ENCODE data around the gene DTX1. TPM values are rescaled to one million over a fixed set of nuclear protein-coding genes. Genes with fewer than 3 reads are reported as not detected.

Gene DTX1
- polyA plus RNA-seq (ENCODE audit: insufficient read length in 4 of 4): 10 to 100 TPM; 10.6 to 16.5 (median 14.9) TPM

- DNase-seq (ENCODE audit: low read depth in 4 of 4, low spot score in 2 of 4): no peak
Observed at GRCh38 chr12:113056631-113057488, at the start of gene DTX1. Gene DTX1, plus strand, starts transcription at chr12:113056730. Its CDS starts 1,463 bp downstream, at chr12:113058193.

- DNase-seq (ENCODE audit: low read depth in 4 of 4, low spot score in 2 of 4): no peak
Observed at GRCh38 chr12:113007166-113007565, 49.4 kb upstream of the DTX1 start.

DNA sequence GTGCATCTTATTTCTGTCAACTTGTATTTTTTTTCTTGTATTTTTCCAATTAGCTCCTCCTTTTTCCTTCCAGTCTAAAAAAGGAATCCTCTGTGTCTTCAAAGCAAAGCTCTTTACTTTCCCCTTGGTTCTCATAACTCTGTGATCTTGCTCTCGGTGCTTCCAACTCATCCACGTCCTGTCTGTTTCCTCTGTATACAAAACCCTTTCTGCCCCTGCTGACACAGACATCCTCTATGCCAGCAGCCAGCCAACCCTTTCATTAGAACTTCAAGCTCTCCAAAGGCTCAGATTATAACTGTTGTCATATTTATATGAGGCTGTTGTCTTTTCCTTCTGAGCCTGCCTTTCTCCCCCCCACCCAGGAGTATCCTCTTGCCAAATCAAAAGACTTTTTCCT, 45.8 kb upstream of the DTX1 start:
- DNase-seq (ENCODE audit: low read depth in 4 of 4, low spot score in 2 of 4): no peak

GRCh38 chr12:113014565-113014964, 42.0 kb upstream of the DTX1 start:
- no peak for DNase-seq (ENCODE audit: low read depth in 4 of 4, low spot score in 2 of 4)

GRCh38 chr12:113016796-113017195, 39.7 kb upstream of the DTX1 start:
- no peak for DNase-seq (ENCODE audit: low read depth in 4 of 4, low spot score in 2 of 4)

DNA sequence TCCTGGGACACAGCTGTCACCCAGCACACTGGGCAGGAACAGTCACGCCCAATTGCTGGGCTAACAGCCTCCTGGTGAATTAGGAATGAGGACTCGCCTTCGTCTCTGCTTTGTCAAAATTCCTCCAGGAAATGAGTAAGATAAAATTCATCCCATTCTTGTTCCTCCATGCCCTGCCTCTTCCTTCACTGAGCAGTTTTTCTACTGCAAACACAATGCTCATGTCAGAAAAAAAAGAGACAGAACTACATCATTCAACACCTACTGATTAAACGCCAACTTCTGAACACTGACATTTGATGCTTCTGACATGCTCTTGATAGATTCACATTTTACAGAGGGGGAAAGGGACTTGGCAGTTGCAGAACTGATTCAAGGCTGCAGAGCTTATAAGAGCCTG, 37.5 kb upstream of the DTX1 start:
- no peak for DNase-seq (ENCODE audit: low read depth in 4 of 4, low spot score in 2 of 4)

- no peak for DNase-seq (ENCODE audit: low read depth in 4 of 4, low spot score in 2 of 4)
Observed at GRCh38 chr12:113021500-113021899, 35.0 kb upstream of the DTX1 start.

DNA sequence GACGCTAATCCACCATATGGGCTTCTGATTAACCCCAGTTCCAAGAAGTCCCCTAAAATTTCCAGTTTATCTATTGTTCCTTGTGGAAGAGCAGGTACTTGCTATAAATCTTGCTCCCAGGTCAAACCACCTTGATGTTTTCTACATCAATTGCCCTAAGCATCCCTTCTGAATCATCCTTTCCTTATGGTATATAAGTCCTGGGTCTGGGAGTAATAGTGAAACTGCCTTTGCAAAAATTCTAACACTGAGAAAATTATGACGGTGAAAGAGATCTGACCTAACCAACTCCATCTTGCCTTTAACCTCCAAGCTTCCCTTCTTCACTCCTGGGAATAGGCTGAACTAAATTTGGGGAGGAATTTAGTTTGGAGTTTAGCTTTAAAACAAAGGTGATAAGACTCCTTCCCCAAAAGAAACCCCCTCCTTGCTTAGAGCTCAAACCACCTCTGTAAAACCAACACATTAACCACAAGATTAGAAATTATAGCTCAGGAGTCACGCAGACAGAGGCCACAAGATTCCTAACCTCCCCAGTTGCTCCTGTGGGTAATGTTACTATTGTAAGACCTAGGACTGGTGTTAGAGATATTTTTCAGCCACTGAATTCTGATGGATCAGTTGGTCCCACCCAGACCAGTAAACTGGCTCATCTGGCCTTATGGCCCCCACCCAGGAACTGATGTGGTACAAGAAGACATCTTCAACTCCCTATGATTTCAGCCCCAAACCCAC, 33.8 kb upstream of the DTX1 start:
- no peak for DNase-seq (ENCODE audit: low read depth in 4 of 4, low spot score in 2 of 4)

GRCh38 chr12:113027726-113028125, 28.8 kb upstream of the DTX1 start:
- DNase-seq (ENCODE audit: low read depth in 4 of 4, low spot score in 2 of 4): no peak

GRCh38 chr12:113030875-113031525, 25.5 kb upstream of the DTX1 start:
- peak in 2 of 4 donors; percentile 34 to 51 for DNase-seq (ENCODE audit: low read depth in 4 of 4, low spot score in 2 of 4)

- no peak for DNase-seq (ENCODE audit: low read depth in 4 of 4, low spot score in 2 of 4)
Observed at GRCh38 chr12:113039911-113040445, 16.6 kb upstream of the DTX1 start.

- no peak for DNase-seq (ENCODE audit: low read depth in 4 of 4, low spot score in 2 of 4)
Observed at GRCh38 chr12:113040722-113041171, 15.8 kb upstream of the DTX1 start.

GRCh38 chr12:113041560-113041959, 15.0 kb upstream of the DTX1 start:
- no peak for DNase-seq (ENCODE audit: low read depth in 4 of 4, low spot score in 2 of 4)

DNA sequence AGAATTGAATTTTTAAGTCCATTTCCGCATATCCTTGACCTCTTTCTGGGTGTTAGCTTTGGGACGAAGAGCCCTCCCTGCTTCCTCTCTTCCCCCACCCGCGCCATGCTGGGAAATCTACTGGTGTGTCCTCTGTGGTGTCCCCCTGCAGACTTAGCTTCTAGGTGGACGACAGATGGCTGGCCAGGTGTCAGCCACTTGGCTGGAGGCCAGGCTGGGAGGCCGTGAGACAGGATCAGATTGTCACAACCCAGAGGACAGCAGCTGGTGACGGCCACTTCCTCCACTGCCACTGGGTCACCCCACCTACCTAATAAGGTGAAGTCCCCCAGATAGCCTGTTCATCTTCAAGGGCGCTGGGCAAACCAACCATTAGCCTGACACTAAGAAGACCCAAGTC, 13.3 kb upstream of the DTX1 start:
- DNase-seq (ENCODE audit: low read depth in 4 of 4, low spot score in 2 of 4): no peak

GRCh38 chr12:113044516-113044915, 12.0 kb upstream of the DTX1 start:
- DNase-seq (ENCODE audit: low read depth in 4 of 4, low spot score in 2 of 4): no peak

DNA sequence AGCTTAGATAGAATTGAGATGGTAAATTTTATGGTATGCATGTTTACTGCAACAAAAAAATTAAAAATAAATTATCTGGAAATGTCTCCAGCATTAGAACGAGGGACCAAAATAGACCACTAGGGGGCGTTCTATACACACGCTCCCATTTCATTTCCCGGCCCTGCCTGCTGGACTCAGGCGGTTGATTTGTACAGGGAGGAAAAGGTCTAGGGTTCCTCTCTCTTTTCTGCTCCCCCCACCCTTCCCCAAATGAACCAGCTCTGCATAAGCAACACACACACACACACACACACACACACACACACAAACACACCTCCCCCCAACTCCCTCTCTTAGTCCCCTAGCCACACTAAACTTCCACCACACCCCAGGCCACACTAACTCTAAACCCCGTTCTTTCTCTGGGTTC, 7.8 kb upstream of the DTX1 start:
- peak in 1 of 4 donors; percentile 57 for DNase-seq (ENCODE audit: low read depth in 4 of 4, low spot score in 2 of 4)

DNA sequence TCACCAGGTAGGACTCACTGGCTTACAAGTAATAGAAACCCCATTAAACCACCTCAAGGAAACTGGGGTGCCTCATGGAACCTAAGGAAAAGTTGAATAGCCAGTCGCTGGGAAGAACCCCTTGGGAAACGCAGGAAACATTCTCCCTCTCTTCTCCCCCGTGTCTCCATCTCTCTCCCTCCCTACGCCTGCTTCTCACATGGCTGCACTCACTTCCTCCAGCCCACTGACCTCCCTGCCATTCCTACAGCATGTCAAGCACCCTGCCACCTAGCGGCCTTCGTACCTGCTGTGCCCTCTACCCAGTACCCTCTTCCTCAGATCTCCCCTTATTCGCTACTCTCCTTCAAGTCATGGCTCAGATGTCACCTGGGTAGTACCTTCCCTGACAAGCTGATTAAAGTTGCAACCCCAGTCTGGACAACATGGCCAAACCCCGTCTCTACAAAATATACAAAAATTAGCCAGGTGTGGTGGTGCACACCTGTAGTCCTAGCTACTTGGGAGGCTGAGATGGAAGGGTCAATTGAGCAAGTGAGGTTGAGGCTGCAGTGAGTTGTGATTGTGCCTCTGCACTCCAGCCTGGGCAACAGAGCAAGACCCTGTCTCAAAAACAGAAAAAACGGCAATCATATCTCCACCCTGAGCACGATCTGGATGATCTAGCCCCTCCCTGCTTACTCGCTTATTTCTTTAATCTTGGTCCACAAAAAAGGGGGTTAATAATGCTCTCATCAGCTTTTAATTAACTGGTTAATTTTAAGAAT, 6.4 kb upstream of the DTX1 start:
- peak in 1 of 4 donors; percentile 50 for DNase-seq (ENCODE audit: low read depth in 4 of 4, low spot score in 2 of 4)

DNA sequence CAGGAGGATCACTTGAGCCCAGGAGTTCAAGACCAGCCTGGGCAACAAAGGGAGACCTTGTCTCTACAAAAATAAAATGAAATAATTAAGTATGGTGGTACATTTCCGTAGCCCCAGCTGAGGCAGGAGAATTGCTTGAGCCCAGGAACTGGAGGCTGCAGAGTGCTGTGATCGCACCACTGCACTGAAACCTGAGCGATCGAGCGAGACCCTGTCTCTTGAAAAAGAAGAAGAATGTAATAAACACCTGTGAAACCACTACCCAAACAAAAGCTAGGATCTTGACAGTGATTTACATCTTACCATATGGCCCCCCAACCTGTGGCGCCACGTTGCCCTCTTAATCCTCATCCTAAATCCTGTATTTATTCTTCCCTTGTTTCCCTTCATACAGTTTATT, 5.7 kb upstream of the DTX1 start:
- no peak for DNase-seq (ENCODE audit: low read depth in 4 of 4, low spot score in 2 of 4)

GRCh38 chr12:113051759-113052158, 4.8 kb upstream of the DTX1 start:
- no peak for DNase-seq (ENCODE audit: low read depth in 4 of 4, low spot score in 2 of 4)

DNA sequence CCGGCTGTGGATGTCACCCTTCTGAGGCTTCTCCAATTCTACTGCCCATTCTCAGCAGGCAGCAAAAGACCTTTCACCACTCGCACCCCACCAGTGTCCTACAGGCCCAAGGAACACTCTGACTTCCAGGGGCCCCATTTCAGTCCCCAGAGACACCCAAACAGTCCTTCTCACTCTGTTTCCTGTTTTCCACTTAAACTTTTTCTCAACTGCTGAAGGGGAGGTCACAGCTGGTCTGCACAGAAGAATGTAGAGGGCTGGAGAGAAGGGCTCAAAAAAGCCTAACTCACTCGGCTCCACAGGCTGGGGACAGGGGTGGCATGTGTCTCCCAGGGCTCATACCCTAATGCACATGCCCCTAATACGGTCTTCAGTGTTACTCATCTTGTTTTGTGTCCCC, 4.2 kb upstream of the DTX1 start:
- no peak for DNase-seq (ENCODE audit: low read depth in 4 of 4, low spot score in 2 of 4)

All from left renal cortex interstitium (tissue), 4 donors.